ENCODE results near the gene LAMA3. TPM values are rescaled to one million over a fixed set of nuclear protein-coding genes. Genes with fewer than 3 reads are reported as not detected.

The LAMA3 gene
- polyA plus RNA-seq, 5 donors: 122 to 202 (median 128) TPM

DNA sequence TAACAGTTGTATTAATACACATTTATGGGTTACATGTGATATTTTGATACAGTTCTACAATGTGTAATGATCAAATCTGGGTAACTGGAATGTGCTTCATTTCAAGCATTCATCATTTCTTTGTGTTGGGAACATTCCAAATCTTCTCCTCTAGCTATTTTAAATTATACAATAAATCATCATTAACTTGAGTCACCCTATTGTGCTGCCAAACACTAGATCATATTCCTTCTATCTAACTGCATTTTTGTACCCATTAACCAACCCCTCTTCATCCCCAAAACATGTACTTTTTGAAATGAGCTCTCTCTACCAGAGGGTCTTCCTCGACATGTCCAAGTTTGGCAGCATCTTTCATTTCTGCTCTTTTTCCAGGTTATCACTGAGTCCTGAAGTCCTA, 244.2 kb downstream of the LAMA3 start:
- no peak for DNase-seq

DNA sequence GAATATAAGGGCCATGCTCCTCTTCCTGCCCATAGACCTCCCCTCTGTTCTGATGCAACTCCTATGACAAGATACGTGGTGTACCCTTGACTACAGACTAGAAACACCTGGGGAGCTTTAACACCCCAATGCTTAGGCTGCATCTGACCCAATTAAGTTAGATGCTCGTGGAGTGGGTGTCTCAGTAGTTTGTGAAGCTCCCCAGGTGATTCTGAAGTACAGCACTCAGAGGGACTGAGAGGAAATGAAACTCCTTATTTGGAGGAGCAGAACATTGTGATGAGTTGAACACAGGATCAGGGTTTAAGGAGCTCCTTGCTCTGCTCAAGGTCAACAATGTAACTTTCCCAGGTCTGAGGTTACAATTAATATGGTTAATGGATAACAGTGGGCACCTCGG, 245.0 kb downstream of the LAMA3 start:
- no peak for DNase-seq

DNA sequence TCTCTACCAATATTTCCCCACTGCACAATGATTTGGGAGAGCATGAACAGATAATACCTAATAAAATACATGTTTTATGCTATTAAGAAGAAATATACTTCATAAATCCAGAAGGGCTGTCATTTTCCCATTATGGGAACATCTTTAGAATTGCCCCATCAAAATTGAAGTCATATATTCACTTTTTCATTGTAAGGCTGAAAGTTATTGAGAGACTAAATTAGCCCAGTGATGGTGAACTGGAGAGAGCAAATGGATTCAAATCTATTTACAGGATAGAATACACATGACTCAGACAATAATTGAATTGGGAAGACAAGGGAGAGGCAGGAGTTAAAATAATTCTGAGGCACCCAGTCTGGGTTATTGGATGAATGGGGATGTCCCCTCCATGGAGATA, 245.6 kb downstream of the LAMA3 start:
- no peak for DNase-seq

DNA sequence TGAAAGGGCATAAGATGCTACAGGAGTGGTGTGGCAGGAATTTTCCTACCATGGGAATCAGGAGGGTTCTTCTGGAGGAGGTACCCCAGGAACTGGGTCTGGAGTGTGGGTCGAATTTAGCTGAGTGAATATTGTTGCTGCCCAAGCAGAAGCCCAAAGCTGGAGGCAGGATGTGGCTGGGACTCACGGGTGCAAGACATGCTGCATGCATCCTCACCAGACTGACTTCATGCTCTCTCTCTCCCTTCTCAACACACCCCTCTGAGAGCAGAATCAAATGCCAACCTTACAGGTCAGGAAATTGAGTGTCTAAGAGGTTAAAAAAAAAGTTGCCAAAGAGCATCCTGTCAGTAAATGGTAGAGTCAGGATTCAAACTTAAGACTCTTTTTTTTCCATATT, 246.6 kb downstream of the LAMA3 start:
- no peak for DNase-seq

DNA sequence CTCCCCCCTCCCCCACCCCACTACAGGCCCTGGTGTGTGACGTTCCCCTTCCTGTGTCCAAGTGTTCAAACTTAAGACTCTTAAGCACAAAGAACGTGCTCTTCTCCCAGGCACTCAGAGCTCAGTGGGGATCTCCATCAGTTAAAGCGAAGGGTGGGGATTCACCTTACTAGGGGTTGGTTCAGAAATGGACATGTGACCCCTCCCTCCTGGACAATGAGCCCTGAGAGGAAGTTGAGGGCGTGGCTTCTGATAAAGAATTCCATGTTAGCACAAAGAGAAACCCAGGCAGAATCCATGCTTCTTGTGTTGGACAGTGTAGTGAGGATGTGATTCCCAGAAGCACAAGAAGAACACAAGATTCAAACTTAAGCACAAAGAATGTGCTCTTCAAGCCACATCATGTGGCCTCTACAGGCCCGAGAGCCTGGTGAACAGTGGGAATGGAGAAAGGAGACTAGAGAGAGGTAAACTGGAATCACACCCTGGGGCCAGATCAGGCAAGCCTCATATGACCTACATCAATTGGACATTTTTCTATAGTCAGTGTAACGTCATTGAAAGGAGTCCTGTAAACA, 247.2 kb downstream of the LAMA3 start:
- no peak for DNase-seq

DNA sequence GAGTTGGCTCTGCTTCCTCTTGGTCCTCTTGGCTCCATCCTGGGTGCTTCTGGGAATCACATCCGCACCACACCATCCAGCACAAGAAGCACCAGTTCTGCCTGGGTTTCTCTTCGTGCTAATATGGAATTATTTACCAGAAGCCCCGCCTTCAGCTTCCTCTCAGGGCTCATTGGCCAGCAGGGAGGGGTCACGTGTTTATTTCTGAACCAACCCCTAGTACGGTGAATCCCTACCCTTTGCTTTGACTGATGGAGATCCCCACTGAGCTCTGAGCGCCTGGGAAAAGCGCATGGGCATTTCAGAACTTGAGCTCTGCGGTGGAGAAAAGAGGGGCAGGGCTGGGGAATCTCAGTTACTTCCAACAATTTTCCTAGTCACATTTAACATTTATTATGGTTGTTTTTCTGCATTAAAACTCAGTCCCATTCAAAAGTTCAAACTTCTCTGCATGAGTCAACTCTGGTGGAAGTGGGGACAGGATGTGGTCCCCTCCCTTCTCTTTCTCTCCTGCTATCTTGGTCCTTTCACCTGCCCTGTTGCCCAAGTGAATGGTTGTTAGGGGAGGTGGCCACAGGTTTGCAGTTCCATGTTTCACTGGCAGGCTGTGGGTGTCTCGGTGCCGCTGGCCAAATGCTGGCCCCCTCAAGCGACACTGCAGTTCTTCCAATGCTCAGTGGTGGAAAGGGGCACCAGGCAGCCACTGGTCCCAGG, 248.9 kb downstream of the LAMA3 start:
- no peak for DNase-seq

DNA sequence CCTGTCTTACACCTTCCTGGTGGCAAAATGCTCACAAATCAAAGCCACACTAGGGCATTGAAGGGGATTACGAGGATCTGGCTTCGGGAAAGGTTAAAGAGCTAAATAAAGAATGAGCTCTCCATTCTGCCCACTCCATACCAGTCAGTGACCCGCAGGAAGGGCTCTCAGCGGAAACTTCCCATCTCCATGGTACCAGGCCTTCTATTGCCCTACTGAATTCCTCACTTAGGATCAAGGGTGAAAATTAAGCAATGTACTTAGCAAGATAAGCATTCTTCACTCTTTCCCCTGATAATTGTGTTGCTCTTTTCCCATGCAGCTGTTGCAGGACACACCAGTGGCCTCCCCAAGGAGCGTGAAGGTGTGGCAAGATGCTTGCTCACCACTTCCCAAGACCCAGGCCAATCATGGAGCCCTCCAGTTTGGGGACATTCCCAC, 249.7 kb downstream of the LAMA3 start:
- no peak for DNase-seq

DNA sequence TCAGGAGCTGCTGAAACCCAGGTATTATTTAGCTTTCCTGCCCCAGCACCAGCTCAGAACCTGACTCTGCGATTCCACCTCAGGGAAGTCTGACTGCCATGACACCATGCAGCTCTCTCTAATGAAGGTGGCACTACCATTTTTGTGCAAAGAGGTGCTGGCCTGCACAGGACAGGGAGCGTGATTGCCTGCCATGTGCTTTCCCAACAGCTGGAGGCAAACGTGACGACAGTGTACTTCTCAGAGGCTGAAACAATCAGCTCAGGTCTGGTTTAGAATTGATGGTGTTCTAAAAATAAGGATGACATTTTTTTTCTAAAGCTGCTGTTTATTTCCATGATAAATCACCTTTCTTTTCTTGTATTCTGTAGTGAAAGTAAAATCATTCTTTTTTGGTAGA, 250.1 kb downstream of the LAMA3 start:
- DNase-seq: no peak

DNA sequence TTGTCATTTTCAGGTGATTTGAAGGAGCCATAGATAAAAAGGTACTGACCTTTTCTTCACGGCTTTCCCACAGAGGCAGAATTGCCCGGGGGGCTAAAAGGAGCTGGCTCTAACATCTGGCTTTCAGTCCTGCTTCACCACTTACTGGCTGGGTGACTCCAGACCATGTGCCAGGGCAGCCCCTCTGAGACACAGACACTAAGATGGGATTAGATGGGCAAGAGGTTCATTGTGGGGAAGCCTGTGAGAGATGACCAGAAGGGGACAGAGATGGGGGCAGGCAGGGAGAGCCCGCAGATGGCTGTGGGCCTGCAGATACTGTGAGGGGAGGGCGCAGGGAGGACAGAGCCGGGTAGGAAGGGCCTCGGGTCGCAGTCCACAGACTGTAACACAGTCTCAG, 250.6 kb downstream of the LAMA3 start:
- no peak for DNase-seq

DNA sequence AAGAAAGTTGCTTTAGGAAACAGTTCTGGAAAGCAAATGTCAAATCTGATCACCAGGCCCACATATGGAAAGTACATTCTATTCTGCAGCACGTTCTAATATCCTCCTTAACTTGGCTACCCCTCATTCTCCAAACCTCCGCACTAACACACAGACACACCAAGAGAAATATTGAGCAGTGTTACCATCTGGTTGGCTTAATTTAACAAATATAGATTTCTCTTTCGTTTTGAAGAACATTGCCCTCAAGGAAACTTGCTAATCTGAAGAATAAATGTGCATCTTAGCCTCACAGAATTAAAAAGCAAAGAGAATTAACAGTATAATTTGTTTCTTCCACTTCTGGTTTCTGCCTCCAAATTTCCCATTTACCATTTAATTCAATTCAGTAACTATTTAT, 252.5 kb downstream of the LAMA3 start:
- no peak for DNase-seq

DNA sequence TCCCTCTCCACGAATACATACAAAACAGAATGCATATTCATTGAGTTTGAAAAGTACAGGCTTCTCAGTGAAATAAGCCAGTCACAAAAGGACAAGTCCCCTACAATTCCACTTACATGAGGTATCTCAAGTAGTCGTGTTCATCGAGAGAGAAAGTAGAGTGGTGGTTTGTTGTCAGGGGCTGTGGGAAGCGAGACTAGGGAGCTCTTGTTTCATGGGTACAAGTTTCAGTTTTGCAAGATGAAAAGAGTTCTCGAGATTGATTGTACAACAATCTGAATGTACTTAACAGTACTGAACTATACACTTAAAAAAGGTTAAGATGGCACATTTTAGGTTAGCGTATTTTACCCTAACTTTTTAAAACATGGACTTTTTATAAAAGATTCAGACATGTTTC, 253.9 kb downstream of the LAMA3 start:
- peak in 1 of 2 donors; percentile 14 for DNase-seq

DNA sequence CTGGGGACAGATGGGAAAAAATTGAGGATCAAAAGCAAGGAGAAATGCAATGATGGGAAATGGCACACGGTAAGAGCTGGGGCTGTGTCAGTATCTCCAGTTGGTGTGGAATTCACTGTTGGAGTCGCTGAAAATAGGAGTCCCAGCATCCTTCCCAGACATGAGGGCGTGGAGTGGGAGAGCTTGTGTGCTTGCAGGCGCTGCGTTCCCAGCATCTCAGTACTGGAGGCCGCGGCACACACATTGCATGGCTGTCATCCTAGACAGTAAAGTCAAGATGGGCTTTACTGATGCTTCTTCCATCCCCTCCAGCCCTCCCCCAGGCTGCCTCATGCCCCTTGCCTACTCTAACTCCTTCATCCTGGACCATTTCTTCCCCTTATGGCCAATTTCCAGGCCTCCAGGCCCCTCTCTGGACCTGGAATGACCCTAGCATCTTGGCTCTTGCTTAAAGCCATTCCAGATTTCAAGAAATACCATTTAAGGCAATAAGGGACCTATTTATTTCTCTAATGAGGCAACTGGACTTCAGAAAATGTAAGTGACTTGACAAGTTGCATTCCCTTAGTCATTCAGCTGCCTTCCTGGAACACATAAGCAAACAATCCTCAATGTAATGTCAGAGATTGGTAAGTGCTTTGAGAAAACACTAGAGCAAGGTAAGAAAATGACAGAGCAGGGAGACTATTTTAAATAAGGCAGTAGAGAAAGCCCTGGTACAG, 254.8 kb downstream of the LAMA3 start:
- DNase-seq: peak; percentile 16 to 21

DNA sequence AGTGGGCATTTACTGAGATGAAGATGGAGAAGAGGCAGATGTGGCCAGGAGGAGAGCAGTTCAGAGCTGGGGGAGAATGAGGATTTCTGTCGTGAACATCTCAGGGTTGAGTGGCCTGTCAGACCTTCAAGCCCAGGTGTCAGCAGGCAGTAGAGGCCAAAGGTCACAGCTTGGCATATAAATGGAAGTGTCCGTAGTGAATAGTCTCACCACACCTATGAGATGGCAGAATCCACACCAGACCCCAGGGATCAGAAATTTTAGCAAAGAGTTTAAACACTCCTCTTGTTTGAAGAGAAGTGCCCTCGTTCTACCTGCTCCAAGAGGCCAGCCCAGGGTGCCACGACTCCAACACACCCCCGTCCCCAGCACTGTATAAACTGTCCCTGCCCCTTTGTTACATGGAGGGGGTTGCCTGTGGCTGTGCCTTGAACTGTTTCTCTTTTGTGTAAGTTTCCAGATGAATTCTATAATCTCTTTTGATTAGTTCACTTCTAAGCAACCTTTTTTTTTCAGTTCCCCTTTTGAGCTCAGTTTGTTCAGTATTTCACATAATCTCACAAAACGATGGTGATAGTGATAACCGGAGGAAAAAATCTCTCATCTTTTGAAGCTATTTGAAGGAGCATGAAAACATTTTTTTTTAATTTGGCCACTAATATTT, 256.3 kb downstream of the LAMA3 start:
- DNase-seq: no peak

DNA sequence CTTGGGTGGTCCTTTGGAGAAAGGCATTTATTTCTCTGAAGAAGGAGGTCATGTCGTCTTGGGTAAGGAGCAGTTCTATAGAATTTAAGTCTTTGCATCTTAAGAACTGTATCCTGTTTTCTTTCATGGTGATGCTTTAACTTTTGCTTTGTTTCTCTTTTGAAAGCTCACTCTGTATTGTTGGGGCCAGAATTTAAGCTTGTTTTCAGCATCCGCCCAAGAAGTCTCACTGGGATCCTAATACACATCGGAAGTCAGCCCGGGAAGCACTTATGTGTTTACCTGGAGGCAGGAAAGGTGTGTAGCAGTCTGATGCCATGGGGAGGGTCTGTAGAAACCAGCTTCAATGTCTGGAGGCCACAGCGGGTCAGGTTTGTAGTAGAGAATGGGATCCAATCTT, 260.6 kb downstream of the LAMA3 start:
- DNase-seq: no peak

DNA sequence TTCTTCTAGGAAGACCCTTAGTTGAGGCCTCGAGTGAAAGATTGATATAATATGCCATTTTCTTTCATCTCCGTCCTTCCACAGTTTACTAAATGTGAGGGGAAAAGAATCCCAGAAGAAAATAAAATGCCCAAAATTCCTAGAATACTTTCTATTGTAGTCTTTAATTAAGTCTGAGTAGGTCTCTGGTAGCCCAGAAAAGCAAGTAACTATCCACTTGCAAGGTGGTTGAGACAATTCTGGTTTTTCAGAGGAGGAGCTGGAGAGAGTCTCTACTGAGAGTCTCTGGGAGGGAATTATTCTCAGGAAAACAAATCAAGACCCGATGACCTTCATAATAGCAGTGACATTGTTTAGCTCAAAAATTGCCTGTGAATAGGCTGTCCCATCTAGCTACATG, 261.4 kb downstream of the LAMA3 start:
- DNase-seq: no peak

DNA sequence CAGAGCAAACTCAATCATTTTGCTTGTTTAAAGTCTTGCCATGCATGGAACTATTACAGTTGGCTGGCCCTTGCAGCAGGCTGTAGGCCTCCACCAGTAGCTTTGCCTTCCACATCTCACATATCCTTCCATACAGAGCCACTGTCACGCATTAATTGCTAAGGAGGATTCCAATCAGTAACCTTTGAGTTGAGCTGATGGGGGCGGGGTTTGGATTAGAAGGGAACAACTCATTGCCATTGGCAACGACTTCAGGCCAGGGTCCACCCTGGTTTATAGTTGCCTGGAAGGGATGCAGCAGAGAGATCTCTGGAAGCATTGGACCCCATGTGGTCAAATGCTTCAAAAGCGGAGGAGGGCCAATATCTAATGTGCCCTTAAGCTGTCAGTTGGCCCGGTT, 262.0 kb downstream of the LAMA3 start:
- no peak for DNase-seq

DNA sequence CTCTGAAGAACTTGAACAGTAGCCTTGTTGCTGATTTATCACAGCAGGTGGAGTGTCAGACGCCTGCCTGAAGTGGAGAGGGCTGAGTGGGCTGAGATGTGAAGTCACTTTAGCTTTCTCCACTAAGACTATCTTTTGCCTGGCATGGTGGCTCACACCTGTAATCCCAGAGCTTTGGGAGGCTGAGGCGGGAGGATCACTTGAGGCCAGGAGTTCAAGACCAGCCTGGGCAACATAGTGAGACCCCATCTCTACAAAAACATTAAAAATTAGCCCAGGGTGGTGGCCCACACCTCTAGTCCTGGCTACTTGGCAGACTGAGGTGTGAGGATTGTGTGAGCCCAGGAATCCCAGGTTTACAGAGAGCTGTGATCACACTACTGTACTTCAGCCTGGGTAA, 264.7 kb downstream of the LAMA3 start:
- DNase-seq: no peak

DNA sequence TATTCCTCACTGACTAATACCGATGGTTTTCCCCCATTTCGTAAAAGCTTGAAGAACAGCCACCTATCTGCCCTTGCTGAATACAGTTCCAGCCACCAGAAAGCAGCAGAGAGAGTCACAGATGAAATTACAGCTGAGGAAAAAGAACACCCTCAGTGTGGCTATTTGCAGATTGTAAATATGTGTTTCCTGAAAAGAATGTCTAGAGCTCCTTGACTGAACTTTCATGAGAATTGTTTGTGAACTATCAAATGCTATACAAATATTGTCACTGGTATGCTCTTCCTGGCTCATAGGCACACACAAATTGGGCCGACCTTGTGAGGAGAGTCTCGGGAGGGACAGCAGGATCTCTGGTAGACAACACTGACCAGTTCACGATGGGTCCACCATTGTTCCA, 267.2 kb downstream of the LAMA3 start:
- no peak for DNase-seq

DNA sequence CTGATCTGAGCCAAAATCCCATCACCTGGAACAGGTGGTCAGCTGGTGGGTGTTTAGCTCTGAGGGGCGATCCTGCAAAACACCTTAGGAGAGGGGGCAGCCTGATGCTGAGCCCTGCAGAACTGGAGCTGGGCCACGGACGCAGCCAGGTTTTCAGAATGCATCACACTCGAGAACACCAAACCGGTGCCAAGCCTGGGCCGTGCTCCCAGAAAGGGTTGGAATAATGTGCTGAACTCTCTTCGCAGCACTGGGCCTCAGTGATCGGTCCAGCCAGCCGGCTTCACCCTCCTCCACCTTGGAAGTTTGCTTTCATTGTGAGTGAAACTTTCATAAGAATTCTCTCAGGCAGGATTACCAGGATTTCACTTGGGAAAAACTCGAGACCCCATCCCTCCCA, 268.8 kb downstream of the LAMA3 start:
- no peak for DNase-seq

DNA sequence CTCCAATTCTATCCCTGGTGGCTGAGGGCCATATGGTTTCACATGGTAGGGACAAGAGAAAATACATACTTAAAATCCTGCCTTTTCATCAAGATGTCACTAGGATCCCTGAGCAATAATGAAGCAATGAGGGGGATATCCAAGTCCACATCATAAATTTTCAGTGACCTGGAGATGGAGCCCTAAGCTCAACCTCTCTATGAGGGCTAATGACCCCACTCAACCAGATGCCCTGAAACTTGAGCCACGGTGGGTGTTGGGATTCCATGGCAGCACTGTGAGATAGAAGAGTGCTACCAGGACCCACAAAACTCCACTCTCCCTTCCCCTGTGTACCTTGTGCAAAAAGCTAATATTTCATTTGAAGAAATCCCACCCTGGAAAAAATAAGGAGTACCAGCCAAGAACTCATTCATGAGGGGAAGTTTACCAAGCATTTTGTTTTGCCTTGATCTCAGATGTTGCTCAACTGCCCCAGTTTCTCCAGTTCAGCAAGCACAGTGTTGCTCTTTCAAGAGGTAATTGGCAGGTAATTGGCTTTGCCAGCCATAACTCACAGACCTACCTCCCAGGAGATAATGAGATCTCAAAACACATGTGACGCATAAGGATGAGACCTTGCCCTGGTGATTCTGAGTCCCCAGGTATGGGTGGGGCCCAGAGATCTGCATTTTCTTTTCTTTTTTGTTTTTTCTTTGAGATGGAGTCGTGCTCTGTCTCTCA, 274.4 kb downstream of the LAMA3 start:
- no peak for DNase-seq

DNA sequence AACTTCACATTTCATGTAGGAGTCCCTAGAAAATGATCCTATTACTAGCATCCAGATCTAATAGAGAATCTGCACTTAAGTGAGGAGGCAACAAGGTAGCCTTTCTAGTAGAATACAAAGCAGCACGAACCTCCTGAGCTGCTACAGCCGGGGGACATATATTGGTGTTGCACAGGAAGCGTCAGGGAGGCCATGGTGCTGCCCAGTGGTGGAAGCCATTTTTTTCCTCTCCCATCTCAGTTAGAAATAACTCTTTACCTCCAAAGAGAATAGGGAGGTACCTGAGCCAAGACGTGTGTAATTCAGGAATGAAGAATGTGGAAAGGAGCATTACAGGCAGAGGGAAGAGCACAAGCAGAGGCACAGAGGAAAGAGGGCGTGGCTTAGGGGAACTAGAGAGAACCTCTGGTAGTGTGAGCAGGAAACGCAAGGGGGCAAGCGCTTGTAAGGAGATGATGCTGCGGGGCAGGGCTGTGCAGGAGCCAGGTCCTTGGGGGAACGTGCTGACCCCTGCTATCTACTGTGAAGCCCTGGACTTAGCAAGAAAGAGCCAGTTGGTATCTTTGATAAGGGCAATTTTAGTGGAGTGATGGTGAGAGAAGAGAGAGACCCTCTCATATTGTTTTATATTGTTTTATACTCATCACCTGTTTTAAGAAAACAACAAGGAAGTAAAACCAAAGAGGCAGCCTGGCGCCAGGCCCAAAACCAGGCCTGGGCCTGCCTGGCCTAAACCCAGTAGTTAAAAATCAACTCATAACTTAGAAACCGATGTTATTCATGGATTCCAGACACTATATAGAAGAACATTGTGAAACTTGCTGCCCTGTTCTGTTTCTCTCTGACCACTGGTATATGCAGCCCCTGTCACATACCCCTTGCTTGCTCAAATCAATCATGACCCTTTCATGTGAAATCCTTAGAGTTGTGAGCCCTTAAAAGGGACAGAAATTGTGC, 275.3 kb downstream of the LAMA3 start:
- no peak for DNase-seq
